Measurements from ENCODE around the gene SUPV3L1. TPM values are rescaled to one million over a fixed set of nuclear protein-coding genes. Genes with fewer than 3 reads are reported as not detected.

Gene SUPV3L1
- total and polyA plus RNA-seq, 9 of the 15 experiments (the other 6 are each of a cell fraction or from before 2014, with no cell fraction given) = 45.2 to 156 (median 92.6) TPM

GRCh38 chr10:69179743-69180524 lies at the start of gene SUPV3L1 (continued):
- TF ChIP-seq AFF4 (CRISPR knock-in tag; IDR thresholded peaks at IDR 0.05) (no peak), PCBP1 (IDR thresholded peaks at IDR 0.05; ENCODE audit: low read depth, low read length, poor library complexity, severe bottlenecking) (no peak), POLR2AphosphoS5 (IDR thresholded peaks at IDR 0.05; ENCODE audit: control insufficient read depth, insufficient read depth, low read depth, low read length) (peak; percentile 85), MTF1 (CRISPR knock-in tag; IDR thresholded peaks at IDR 0.05; ENCODE audit: borderline replicate concordance) (no peak; the same call in 1 of the 2 replicates), JUN (IDR thresholded peaks at IDR 0.05; ENCODE audit: borderline replicate concordance, low read depth, low read length) (peak; percentile 85; the same call in 1 of the 2 replicates), JUN (CRISPR knock-in tag; IDR thresholded peaks at IDR 0.05; ENCODE audit: borderline replicate concordance) (peak; percentile 14; the same call in 1 of the 2 replicates), MECOM (CRISPR knock-in tag; IDR thresholded peaks at IDR 0.05) (peak; percentile 44; the same call in 1 of the 2 replicates), ARID1B (IDR thresholded peaks at IDR 0.05) (peak; percentile 32), ZNF699 (CRISPR knock-in tag; IDR thresholded peaks at IDR 0.05; ENCODE audit: insufficient replicate concordance) (no peak), CTBP1 (IDR thresholded peaks at IDR 0.05; ENCODE audit: borderline replicate concordance) (0 out of 2 replicates have a peak, but pooled peaks have one; percentile 36), CLOCK (CRISPR knock-in tag; IDR thresholded peaks at IDR 0.05; ENCODE audit: borderline replicate concordance) (peak; percentile 79; the same call in 1 of the 2 replicates), JUNB (CRISPR knock-in tag; conservative IDR thresholded peaks at IDR 0.05) (no peak), SLC30A9 (CRISPR knock-in tag; IDR thresholded peaks at IDR 0.05) (no peak), ZBTB43 (CRISPR knock-in tag; IDR thresholded peaks at IDR 0.05) (peak; percentile 70; the same call in 1 of the 2 replicates), PRPF4 (IDR thresholded peaks at IDR 0.05; ENCODE audit: insufficient read depth, low read depth, low read length, poor library complexity, severe bottlenecking) (no peak), HBP1 (CRISPR knock-in tag; IDR thresholded peaks at IDR 0.05) (no peak; the same call in 1 of the 2 replicates), SREBF1 (IDR thresholded peaks at IDR 0.05; ENCODE audit: borderline replicate concordance, low read depth, low read length) (peak; percentile 86; the same call in 1 of the 2 replicates)

Measured in K562 (cell line).